RCC 7860 (cell line): Measurements from ENCODE around the gene RABIF.
"Not testable (repeated sequence)": the region's sequence is repeated elsewhere in the genome, so short reads cannot be mapped to it uniquely, and the experiment has no call there.

Experiments
- DNase-seq: peaks from one replicate; pipeline ENCODE4 v3.0.0-alpha.2; 2015; ENCODE audit warnings: low spot score
- FAIRE-seq: peaks from 2 replicates; lab custom pipeline; 2012; peaks lifted over from hg19 to GRCh38; lab: Jason Lieb, UNC

RABIF gene

DNA sequence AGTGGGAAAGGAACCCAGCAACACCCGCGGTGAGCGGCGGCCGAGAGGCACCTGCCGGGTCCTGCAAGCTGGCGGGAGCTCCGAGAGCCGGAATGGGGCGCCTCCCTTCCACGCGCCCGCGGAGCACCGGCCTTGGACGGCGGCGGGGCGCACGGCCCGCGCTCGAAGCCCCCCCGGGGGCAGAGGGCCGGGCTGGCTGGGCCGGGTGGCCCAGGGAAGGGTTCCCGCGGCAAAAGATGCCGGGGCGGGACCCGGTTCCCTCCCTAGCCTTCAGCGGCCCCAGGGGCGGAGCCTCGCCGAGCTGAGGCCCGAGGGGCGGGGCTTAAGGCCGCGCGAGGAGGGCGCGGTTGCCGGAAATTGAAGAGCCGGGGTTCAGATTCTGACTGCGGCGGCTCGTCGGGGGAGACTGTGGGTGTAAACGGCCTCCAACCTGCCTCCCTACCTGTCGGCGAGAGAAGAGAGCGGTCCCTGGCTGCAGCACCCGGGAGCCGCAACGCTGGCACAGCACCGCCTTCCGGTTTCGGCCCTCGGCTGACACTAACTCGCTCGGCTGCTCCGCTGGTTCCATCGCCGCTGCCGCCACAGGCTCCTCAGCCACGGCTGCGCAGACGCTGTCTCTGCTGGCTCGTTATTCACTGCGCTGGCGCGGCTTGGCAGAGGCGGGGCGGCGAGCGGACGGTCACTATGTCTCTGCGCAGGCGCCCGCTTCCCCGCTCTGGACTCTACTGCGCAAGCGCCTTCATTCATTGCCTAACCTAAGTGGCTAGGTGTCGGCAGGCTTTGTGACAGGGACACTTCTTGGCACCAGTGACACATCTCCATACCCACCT lies at the start of gene RABIF:
RABIF (minus strand) TSS at position 619 of the 830 bp plus-strand sequence; CDS start at position 568, 51 bp downstream.
- peak; percentile 51 for FAIRE-seq
- peak; percentile 92 for DNase-seq

DNA sequence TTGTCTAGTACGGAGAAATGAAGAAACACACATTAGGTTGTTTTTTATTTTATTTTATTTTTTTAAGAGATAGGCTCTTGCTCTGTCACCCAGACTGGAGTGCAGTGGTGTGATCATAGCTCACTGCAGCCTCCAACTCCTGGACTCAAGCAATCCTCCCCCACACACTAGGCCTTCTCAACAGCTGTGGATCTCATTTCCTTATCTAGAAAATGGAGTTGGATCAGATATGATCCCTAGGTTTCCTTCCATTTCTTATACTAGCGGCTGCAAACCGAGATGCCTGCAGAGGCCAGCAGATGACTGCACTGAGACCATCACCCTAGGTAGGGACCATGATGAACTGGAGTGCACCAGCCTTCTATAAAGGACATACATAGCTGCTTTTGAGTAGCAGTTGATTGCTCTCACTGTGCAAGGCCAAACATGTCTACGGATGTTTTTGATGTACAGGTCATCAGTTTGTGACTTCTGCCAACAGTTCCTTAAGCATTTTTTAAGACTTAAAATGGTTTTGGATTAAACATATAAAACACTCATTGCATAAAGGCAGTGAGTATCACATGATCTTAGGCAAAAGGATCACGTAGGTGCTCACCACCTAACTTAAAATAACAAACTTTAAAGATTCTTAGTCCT lies 49.5 kb upstream of the RABIF start:
- FAIRE-seq (no peak), DNase-seq (no peak)

DNA sequence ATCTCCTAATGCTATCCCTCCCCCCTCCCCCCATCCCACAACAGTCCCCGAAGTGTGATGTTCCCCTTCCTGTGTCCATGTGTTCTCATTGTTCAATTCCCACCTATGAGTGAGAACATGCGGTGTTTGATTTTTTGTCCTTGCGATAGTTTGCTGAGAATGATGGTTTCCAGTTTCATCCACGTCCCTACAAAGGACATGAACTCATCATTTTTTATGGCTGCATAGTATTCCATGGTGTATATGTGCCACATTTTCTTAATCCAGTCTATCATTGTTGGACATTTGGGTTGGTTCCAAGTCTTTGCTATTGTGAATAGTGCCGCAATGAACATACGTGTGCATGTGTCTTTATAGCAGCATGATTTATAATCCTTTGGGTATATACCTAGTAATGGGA lies 47.5 kb upstream of the RABIF start:
- DNase-seq, FAIRE-seq: not testable (repeated sequence)

- DNase-seq: no peak
- FAIRE-seq: no peak
Measured at GRCh38 chr1:202935844-202936243, 46.9 kb upstream of the RABIF start.

DNA sequence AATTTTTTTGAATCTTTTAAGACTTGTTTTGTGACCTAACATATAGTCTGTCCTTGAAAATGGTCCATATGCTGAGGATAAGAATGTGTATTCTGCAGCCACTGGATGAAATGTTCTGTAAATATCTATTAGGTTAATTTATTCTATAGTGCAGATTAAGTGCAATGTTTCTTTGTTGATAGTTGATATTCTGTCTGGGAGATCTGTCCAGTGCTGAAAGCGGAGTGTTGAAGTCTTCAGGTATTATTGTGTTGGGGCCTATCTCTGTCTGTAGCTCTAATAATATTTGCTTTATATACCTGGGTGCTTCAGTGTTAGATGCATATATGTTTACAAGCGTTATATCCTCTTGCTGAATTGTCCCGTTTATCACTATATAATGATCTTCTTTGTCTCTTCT lies 45.8 kb upstream of the RABIF start:
- no peak for FAIRE-seq
- DNase-seq: no peak

GRCh38 chr1:202932476-202932875 lies 43.5 kb upstream of the RABIF start:
- FAIRE-seq: no peak

GRCh38 chr1:202926581-202927491 lies 37.9 kb upstream of the RABIF start, which contains the start of gene KLHL12:
Gene KLHL12, minus strand, starts transcription at chr1:202927234. Its CDS starts 2,072 bp downstream, at chr1:202925162.
- DNase-seq (peak; percentile 93), FAIRE-seq (peak; percentile 50)

More at GRCh38 chr1:202932476-202932875, 43.5 kb upstream of the RABIF start:
- DNase-seq: no peak

- DNase-seq (no peak), FAIRE-seq (no peak)
Measured at GRCh38 chr1:202923533-202923932, 34.6 kb upstream of the RABIF start.

- no peak for FAIRE-seq
- DNase-seq: no peak
Measured at GRCh38 chr1:202919615-202920014, 30.7 kb upstream of the RABIF start.

DNA sequence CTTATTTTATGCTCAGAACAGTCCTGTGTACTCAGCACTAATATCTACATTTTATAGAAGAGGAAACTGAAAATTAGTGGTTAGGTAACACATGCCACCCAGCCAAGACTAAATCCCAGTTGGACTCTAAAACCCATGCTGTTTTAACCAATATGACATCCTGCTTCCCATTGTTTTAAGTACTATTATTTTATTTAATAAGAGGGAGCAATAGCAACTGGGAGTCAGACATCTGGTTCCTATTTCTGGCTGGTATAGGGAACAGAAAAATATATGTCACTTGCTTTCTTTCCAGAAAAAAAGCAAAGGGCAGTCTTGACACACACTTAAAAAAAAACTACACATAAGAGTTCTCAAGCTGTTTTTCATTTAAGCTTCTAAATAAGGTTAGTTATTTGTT lies 26.2 kb upstream of the RABIF start:
- no peak for FAIRE-seq
- no peak for DNase-seq

- DNase-seq, FAIRE-seq: not testable (repeated sequence)
Measured at GRCh38 chr1:202912476-202912875, 23.5 kb upstream of the RABIF start.

DNA sequence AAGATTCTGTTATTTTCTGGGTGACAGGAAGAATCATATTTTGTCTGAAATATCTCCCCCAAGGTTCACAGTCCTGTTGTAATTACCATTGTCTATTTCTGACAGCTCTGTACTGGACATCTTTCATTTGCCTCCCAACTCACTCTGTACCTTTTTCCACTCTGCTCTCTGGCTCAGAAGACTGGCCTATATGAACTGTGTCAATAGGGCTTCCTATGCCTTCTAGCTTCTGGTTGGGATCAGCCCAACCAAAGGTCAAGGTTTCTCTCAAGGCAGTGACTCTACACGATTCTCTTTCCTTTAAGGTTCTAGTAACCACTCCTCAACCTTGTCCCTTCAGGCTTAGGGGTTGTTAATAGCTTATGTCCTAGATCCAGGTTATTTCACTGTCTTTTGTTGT lies 20.5 kb upstream of the RABIF start:
- FAIRE-seq (no peak), DNase-seq (no peak)

GRCh38 chr1:202908998-202909397 lies 20.0 kb upstream of the RABIF start:
- no peak for FAIRE-seq
- no peak for DNase-seq

GRCh38 chr1:202905331-202905730 lies 16.4 kb upstream of the RABIF start:
- no peak for FAIRE-seq
- DNase-seq: no peak

GRCh38 chr1:202903808-202904207 lies 14.9 kb upstream of the RABIF start:
- FAIRE-seq: not testable (repeated sequence)

GRCh38 chr1:202901555-202901954 lies 12.6 kb upstream of the RABIF start:
- no peak for FAIRE-seq

More at GRCh38 chr1:202903808-202904207, 14.9 kb upstream of the RABIF start:
- DNase-seq: not testable (repeated sequence)

GRCh38 chr1:202892501-202892900 lies 3.6 kb upstream of the RABIF start:
- no peak for DNase-seq
- FAIRE-seq: no peak

More at GRCh38 chr1:202901555-202901954, 12.6 kb upstream of the RABIF start:
- no peak for DNase-seq

- DNase-seq (no peak), FAIRE-seq (no peak)
Measured at GRCh38 chr1:202890392-202890791, 1.4 kb upstream of the RABIF start.

GRCh38 chr1:202888221-202888530 lies 773 bp downstream of the RABIF start:
- DNase-seq (peak; percentile 57), FAIRE-seq (peak; percentile 42)

GRCh38 chr1:202880961-202881460 lies 7.9 kb downstream of the RABIF start:
- no peak for FAIRE-seq

GRCh38 chr1:202880062-202880461 lies 8.9 kb downstream of the RABIF start:
- FAIRE-seq (no peak), DNase-seq (no peak)

More at GRCh38 chr1:202880961-202881460, 7.9 kb downstream of the RABIF start:
- no peak for DNase-seq
